Loucy (cell line): ENCODE results near the gene OXLD1.
A peak's percentile ranks its signal among the peaks of the same experiment; 100 is the strongest.

ENCODE experiments used
- H2AFZ ChIP-seq: fragments of 200-600 bp; sonication (generic); 2 replicates; pipeline ENCODE4 v1.6.0; 2016; ENCODE audit warnings: antibody characterized with exemption, mild to moderate bottlenecking, low read length, moderate library complexity
- H3F3A ChIP-seq: fragments of 200-600 bp; 2 replicates; pipeline ENCODE4 v1.6.0; 2016; ENCODE audit warnings: antibody characterized with exemption, low read depth, mild to moderate bottlenecking
- H3K27me3 ChIP-seq: fragments of 200-600 bp; sonication (generic); 2 replicates; pipeline ENCODE4 v1.6.1; 2014; ENCODE audit warnings: low read length, mild to moderate bottlenecking; ENCODE audit not compliant: insufficient read depth, poor library complexity, severe bottlenecking
- H3K36me3 ChIP-seq: fragments of 200-600 bp; sonication (generic); 2 replicates; pipeline ENCODE4 v1.6.1; 2016; ENCODE audit warnings: low read length; ENCODE audit not compliant: insufficient read depth
- H3K4me1 ChIP-seq: fragments of 200-600 bp; sonication (generic); 2 replicates; pipeline ENCODE4 v1.5.1; 2014; ENCODE audit warnings: low read length, mild to moderate bottlenecking; ENCODE audit not compliant: insufficient read depth, poor library complexity, severe bottlenecking
- H3K4me2 ChIP-seq: fragments of 200-600 bp; sonication (generic); 2 replicates; pipeline ENCODE4 v1.6.0; 2014; ENCODE audit warnings: antibody characterized with exemption, low read length, low read depth, mild to moderate bottlenecking; ENCODE audit not compliant: poor library complexity, severe bottlenecking
- H3K4me3 ChIP-seq: fragments of 200-600 bp; sonication (generic); 2 replicates; pipeline ENCODE4 v1.5.1; 2014; ENCODE audit warnings: low read length, mild to moderate bottlenecking, mixed read lengths; ENCODE audit not compliant: poor library complexity, severe bottlenecking
- H3K79me2 ChIP-seq: fragments of 200-600 bp; sonication (generic); 2 replicates; pipeline ENCODE4 v1.6.1; 2014; ENCODE audit warnings: low read length; ENCODE audit not compliant: insufficient read depth
- H3K9ac ChIP-seq: fragments of 200-600 bp; sonication (generic); 2 replicates; pipeline ENCODE4 v1.6.0; 2014; ENCODE audit warnings: mild to moderate bottlenecking, low read depth, low read length, moderate library complexity; ENCODE audit not compliant: poor library complexity, severe bottlenecking
- H3K9me2 ChIP-seq: fragments of 200-600 bp; sonication (generic); replicated peaks from 2 replicates; pipeline ENCODE4 v1.6.1; 2016; ENCODE audit warnings: low read depth, low read length, mixed read lengths
- H3K9me3 ChIP-seq: fragments of 200-600 bp; sonication (generic); 2 replicates; pipeline ENCODE4 v1.6.1; 2014; ENCODE audit warnings: mild to moderate bottlenecking, antibody characterized with exemption, low read length, low read depth; ENCODE audit not compliant: insufficient read depth
- H4K20me1 ChIP-seq: fragments of 200-600 bp; sonication (generic); 2 replicates; pipeline ENCODE4 v1.6.0; 2014; ENCODE audit warnings: antibody characterized with exemption, low read length, mild to moderate bottlenecking; ENCODE audit not compliant: insufficient read depth, poor library complexity, severe bottlenecking
- CTCF ChIP-seq: fragments of 200-600 bp; sonication (generic); conservative IDR thresholded peaks from 2 replicates; pipeline ENCODE4 v1.5.1; 2014; ENCODE audit warnings: mild to moderate bottlenecking, antibody characterized with exemption, low read length
- EZH2phosphoT487 ChIP-seq: fragments of 200-600 bp; IDR thresholded peaks from 2 replicates; pipeline ENCODE4 v1.6.1; 2018; ENCODE audit warnings: antibody characterized with exemption, mild to moderate bottlenecking, moderate library complexity, borderline replicate concordance

Gene OXLD1

GRCh38 chr17:81711814-81712467 lies 45.5 kb upstream of the OXLD1 start, which contains the start of gene SLC25A10:
TSS of gene SLC25A10 (plus strand) at chr17:81712284. CDS start at chr17:81712427, 143 bp downstream.
- no peaks in the 10 kb centered on the region for H3F3A ChIP-seq
- peak within 1 kb of the TSS; percentile 71; the same call in 1 of the 2 replicates for H2AFZ ChIP-seq
- peak within 1 kb of the TSS; percentile 85 for H3K4me3 ChIP-seq
- peaks cover 13% of the 10 kb centered on the region; the same call in 1 of the 2 replicates for H3K36me3 ChIP-seq
- peaks cover 25% of the 10 kb centered on the region for H3K4me1 ChIP-seq
- H3K4me2 ChIP-seq = peak within 1 kb of the TSS; percentile 98
- H3K79me2 ChIP-seq = peaks cover 41% of the 10 kb centered on the region
- no peaks in the 10 kb centered on the region for H3K9me2 ChIP-seq
- H4K20me1 ChIP-seq = peaks cover 6% of the 10 kb centered on the region
- no peaks in the 10 kb centered on the region for H3K27me3 ChIP-seq
- H3K9me3 ChIP-seq = no peaks in the 10 kb centered on the region
- peak within 1 kb of the TSS; percentile 75 for H3K9ac ChIP-seq
- no peak for TF ChIP-seq EZH2phosphoT487
- no peak for TF ChIP-seq CTCF

- no peaks in the 10 kb centered on the region for H3K9me2 ChIP-seq
- TF ChIP-seq CTCF (no peak), EZH2phosphoT487 (no peak)
- peak overlapping the region; percentile 85 for H3K4me3 ChIP-seq
- no peaks in the 10 kb centered on the region for H3K27me3 ChIP-seq
- peaks cover 52% of the 10 kb centered on the region for H3K79me2 ChIP-seq
- H3K4me2 ChIP-seq = peak overlapping the region; percentile 98
- H3K9ac ChIP-seq = peak overlapping the region; percentile 68
- H3F3A ChIP-seq = no peaks in the 10 kb centered on the region
- peaks cover 16% of the 10 kb centered on the region; the same call in 1 of the 2 replicates for H3K36me3 ChIP-seq
- H2AFZ ChIP-seq = no peak overlapping the region
- H3K4me1 ChIP-seq = peaks cover 25% of the 10 kb centered on the region
- no peaks in the 10 kb centered on the region for H3K9me3 ChIP-seq
- H4K20me1 ChIP-seq = peaks cover 8% of the 10 kb centered on the region
These were observed 44.3 kb upstream of the OXLD1 start for GRCh38 chr17:81710514-81711308.

- H3K4me2 ChIP-seq = no peak overlapping the region
- no peaks in the 10 kb centered on the region for H3K27me3 ChIP-seq
- peaks cover 17% of the 10 kb centered on the region for H4K20me1 ChIP-seq
- TF ChIP-seq CTCF (no peak), EZH2phosphoT487 (no peak)
- peaks cover 50% of the 10 kb centered on the region for H3K79me2 ChIP-seq
- H3K9me2 ChIP-seq = no peaks in the 10 kb centered on the region
- no peak overlapping the region for H3K9ac ChIP-seq
- H3F3A ChIP-seq = no peaks in the 10 kb centered on the region
- no peak overlapping the region for H3K4me3 ChIP-seq
- H2AFZ ChIP-seq = no peak overlapping the region
- H3K36me3 ChIP-seq = peaks cover 16% of the 10 kb centered on the region; the same call in 1 of the 2 replicates
- peaks cover 22% of the 10 kb centered on the region for H3K4me1 ChIP-seq
- H3K9me3 ChIP-seq = no peaks in the 10 kb centered on the region
These were observed 42.4 kb upstream of the OXLD1 start for GRCh38 chr17:81708739-81709185.
